H1 (cell line): ENCODE results near the gene NELFA. TPM values are rescaled to one million over a fixed set of nuclear protein-coding genes. Genes with fewer than 3 reads are reported as not detected.

Experiments used
- CTCF ChIA-PET: fragments of 300-600 bp; sonication (Branson Sonifier 250); formaldehyde crosslinking; loops from one replicate; lab custom pipeline; 2021; ENCODE audit not compliant: partially characterized antibody; lab: Charles Lee
- POLR2A ChIA-PET: fragments of 300-600 bp; sonication (Branson Sonifier 250); formaldehyde crosslinking; loops from one replicate; lab custom pipeline; 2021; ENCODE audit warnings: inconsistent platforms; ENCODE audit not compliant: partially characterized antibody; lab: Charles Lee
- DNase-seq, 2 experiments: peaks; one replicate each; pipeline versions ENCODE4 v3.0.0 to v3.0.0-alpha.2; 2010 to 2022; ENCODE audit warnings: low spot score in 2 of 2, low read depth in 1 of 2, mixed read lengths in 1 of 2
- FAIRE-seq: peaks from 2 replicates; lab custom pipeline; 2011; peaks lifted over from hg19 to GRCh38; lab: Jason Lieb, UNC
- H2AFZ ChIP-seq: 2 replicates; pipeline ENCODE4 v1.8.1; 2012; ENCODE audit warnings: low read length, inconsistent platforms
- H2AK5ac ChIP-seq: 2 replicates; pipeline ENCODE4 v1.6.1; 2013; ENCODE audit warnings: low read depth, low read length
- H2BK120ac ChIP-seq: replicated peaks from 2 replicates; pipeline ENCODE3; 2013; ENCODE audit warnings: low read depth, low read length, inconsistent platforms
- H2BK12ac ChIP-seq: 2 replicates; pipeline ENCODE4 v1.6.1; 2013; ENCODE audit warnings: low read depth, low read length
- H2BK15ac ChIP-seq: 2 replicates; pipeline ENCODE4 v1.6.1; 2013; ENCODE audit warnings: low read length
- H2BK20ac ChIP-seq: 2 replicates; pipeline ENCODE4 v1.6.1; 2013; ENCODE audit warnings: low read length
- H2BK5ac ChIP-seq: 2 replicates; pipeline ENCODE4 v1.6.1; 2013; ENCODE audit warnings: low read depth, low read length
- H3K14ac ChIP-seq: 2 replicates; pipeline ENCODE4 v1.6.1; 2013; ENCODE audit warnings: inconsistent platforms; ENCODE audit not compliant: insufficient read length
- H3K18ac ChIP-seq: 2 replicates; pipeline ENCODE4 v1.6.1; 2013; ENCODE audit warnings: low read length; ENCODE audit errors: extremely low read depth
- H3K23ac ChIP-seq: 2 replicates; pipeline ENCODE4 v1.6.1; 2013; ENCODE audit warnings: inconsistent platforms; ENCODE audit not compliant: insufficient read length
- H3K23me2 ChIP-seq: 2 replicates; pipeline ENCODE4 v1.6.1; 2013; ENCODE audit warnings: low read depth, low read length
- H3K27ac ChIP-seq: 2 replicates; pipeline ENCODE4 v1.6.1; 2011; ENCODE audit warnings: low read depth, low read length, inconsistent platforms
- H3K27me3 ChIP-seq, 4 experiments: replicated peaks in 1 of 4; 1 replicate in 1 of 4; 2 replicates in 3 of 4; pipeline versions ENCODE4 v1.6.1 to v1.8.1; 2011 to 2013; ENCODE audit warnings: low read length in 3 of 4, mild to moderate bottlenecking in 3 of 4, inconsistent platforms in 2 of 4, mixed read lengths in 2 of 4, moderate library complexity in 1 of 4; ENCODE audit not compliant: control insufficient read depth in 3 of 4, insufficient read depth in 3 of 4; ENCODE audit errors: extremely low read depth in 1 of 4
- H3K36me3 ChIP-seq, 4 experiments: 2 replicates each; pipeline versions ENCODE4 v1.6.1 to v1.8.1; 2011 to 2013; ENCODE audit warnings: mild to moderate bottlenecking in 4 of 4, low read length in 3 of 4, moderate library complexity in 2 of 4, control low read depth in 1 of 4, inconsistent platforms in 1 of 4; ENCODE audit not compliant: insufficient read depth in 4 of 4, control insufficient read depth in 2 of 4
- H3K4ac ChIP-seq: replicated peaks from 2 replicates; pipeline ENCODE3; 2013; ENCODE audit warnings: low read length, low read depth, mixed read lengths, inconsistent platforms; ENCODE audit not compliant: insufficient read length
- H3K4me1 ChIP-seq, 4 experiments: replicated peaks in 1 of 4; 1 replicate in 1 of 4; 2 replicates in 3 of 4; pipeline versions ENCODE4 v1.6.1 to v1.8.1; 2011 to 2013; ENCODE audit warnings: low read length in 3 of 4, inconsistent platforms in 2 of 4, mixed read lengths in 1 of 4; ENCODE audit not compliant: insufficient read depth in 4 of 4, control insufficient read depth in 3 of 4
- H3K4me2 ChIP-seq, 2 experiments: 2 replicates each; pipeline versions ENCODE4 v1.6.1 to v1.8.1; 2011 to 2013; ENCODE audit warnings: low read depth in 2 of 2, low read length in 2 of 2, control low read depth in 1 of 2, inconsistent platforms in 1 of 2, mild to moderate bottlenecking in 1 of 2; ENCODE audit not compliant: insufficient read depth in 1 of 2
- H3K4me3 ChIP-seq, 4 experiments: fragments of 200-600, 300-600 bp in 1 of 4; sonication (generic), shearing (Covaris generic), sonication (Bioruptor Twin) in 1 of 4; 2 replicates each; pipeline versions ENCODE4 v1.5.1 to v1.8.1; 2011 to 2016; ENCODE audit warnings: low read length in 4 of 4, low read depth in 3 of 4, control low read depth in 2 of 4, inconsistent platforms in 2 of 4, mild to moderate bottlenecking in 2 of 4, mixed read lengths in 1 of 4, moderate library complexity in 1 of 4; ENCODE audit not compliant: insufficient read depth in 2 of 4; ENCODE audit errors: extremely low read depth in 1 of 4
- H3K56ac ChIP-seq: replicated peaks from 2 replicates; pipeline ENCODE3; 2013; ENCODE audit warnings: low read depth, mild to moderate bottlenecking, mixed read lengths, low read length, inconsistent platforms; ENCODE audit not compliant: insufficient read length
- H3K79me1 ChIP-seq: 2 replicates; pipeline ENCODE4 v1.6.1; 2013; ENCODE audit warnings: low read depth, low read length, control low read depth
- H3K79me2 ChIP-seq, 2 experiments: 2 replicates each; pipeline versions ENCODE4 v1.6.1 to v1.8.1; 2012 to 2013; ENCODE audit warnings: low read length in 2 of 2, mild to moderate bottlenecking in 2 of 2, inconsistent platforms in 1 of 2; ENCODE audit not compliant: insufficient read depth in 2 of 2, control insufficient read depth in 1 of 2
- H3K9ac ChIP-seq, 4 experiments: replicated peaks in 1 of 4; 1 replicate in 1 of 4; 2 replicates in 3 of 4; pipeline versions ENCODE4 v1.6.1 to v1.8.1; 2011 to 2013; ENCODE audit warnings: low read depth in 3 of 4, low read length in 3 of 4, control low read depth in 2 of 4, mild to moderate bottlenecking in 2 of 4, moderate library complexity in 2 of 4, inconsistent platforms in 1 of 4; ENCODE audit errors: extremely low read depth in 1 of 4
- H3K9me3 ChIP-seq, 2 experiments: 2 replicates each; pipeline versions ENCODE4 v1.6.1 to v1.8.1; 2012 to 2013; ENCODE audit warnings: mild to moderate bottlenecking in 2 of 2, moderate library complexity in 2 of 2, control low read depth in 1 of 2, inconsistent platforms in 1 of 2, low read depth in 1 of 2, low read length in 1 of 2, mixed read lengths in 1 of 2; ENCODE audit not compliant: insufficient read depth in 2 of 2
- H4K20me1 ChIP-seq, 2 experiments: replicated peaks in 1 of 2; 2 replicates each; pipeline versions ENCODE3 to v1.8.1; 2011 to 2013; ENCODE audit warnings: inconsistent platforms in 2 of 2, low read length in 2 of 2, mild to moderate bottlenecking in 1 of 2; ENCODE audit not compliant: insufficient read depth in 2 of 2, control insufficient read depth in 1 of 2
- H4K5ac ChIP-seq: 2 replicates; pipeline ENCODE4 v1.6.1; 2013; ENCODE audit warnings: low read length, low read depth, mixed read lengths, inconsistent platforms; ENCODE audit not compliant: insufficient read length
- H4K8ac ChIP-seq: 2 replicates; pipeline ENCODE4 v1.8.0; 2013; ENCODE audit warnings: mild to moderate bottlenecking, moderate library complexity, low read length, inconsistent platforms; ENCODE audit not compliant: insufficient read depth; ENCODE audit errors: extremely low read depth
- H4K91ac ChIP-seq: replicated peaks from 2 replicates; pipeline ENCODE3; 2013; ENCODE audit warnings: low read length, mixed read lengths, inconsistent platforms; ENCODE audit not compliant: insufficient read length
- ASH2L ChIP-seq: fragments of 200-600, 300-600 bp; sonication (generic); IDR thresholded peaks from one replicate; pipeline ENCODE4 v1.7.1; 2017; ENCODE audit warnings: low read length
- EP300 ChIP-seq, 2 experiments: IDR thresholded peaks; 1 replicate in 1 of 2; 2 replicates in 1 of 2; pipeline ENCODE4 v1.6.1; 2011 to 2012; ENCODE audit warnings: low read depth in 2 of 2, low read length in 2 of 2, mild to moderate bottlenecking in 2 of 2, borderline replicate concordance in 1 of 2, inconsistent platforms in 1 of 2, moderate library complexity in 1 of 2
- NANOG ChIP-seq: IDR thresholded peaks from 2 replicates; pipeline ENCODE4 v1.6.1; 2011; ENCODE audit warnings: low read length, low read depth, mild to moderate bottlenecking, inconsistent platforms; ENCODE audit not compliant: insufficient read depth, poor library complexity, severe bottlenecking
- SIRT6 ChIP-seq: IDR thresholded peaks from one replicate; pipeline ENCODE4 v1.7.1; 2012; ENCODE audit warnings: low read length, inconsistent platforms
- SP1 ChIP-seq: IDR thresholded peaks from 2 replicates; pipeline ENCODE4 v1.6.1; 2011; ENCODE audit warnings: low read depth, low read length
- WGBS, 2 experiments: shearing (Covaris generic) in 1 of 2; methylation state at CpG; one replicate each; pipeline versions ENCODE4 v1.1.6 to v1.1.7; 2013 to 2015; ENCODE audit warnings: low lambda C conversion rate in 2 of 2, mixed read lengths in 2 of 2, inconsistent platforms in 1 of 2, low coverage in 1 of 2, missing lambda C conversion rate in 1 of 2; ENCODE audit not compliant: insufficient replicate concordance in 2 of 2, insufficient coverage in 1 of 2, insufficient read length in 1 of 2; ENCODE audit errors: extremely low coverage in 1 of 2, missing lambda C conversion rate in 1 of 2; 5-methylcytosine and 5-hydroxymethylcytosine counted together
- polyA plus RNA-seq, 7 experiments: library from polyadenylated mRNA; depleted of rRNA in 3 of 7; stranded (reverse) in 5 of 7; unstranded in 2 of 7; fragments of >200 nt in 5 of 7; fragments of 200-250 nt in 2 of 7; gene quantifications; 1 replicate in 5 of 7; 2 replicates in 1 of 7; 4 replicates in 1 of 7; pipeline versions ENCODE4 v1.2.1 to v1.2.3, GENCODE V29; 2011 to 2013; ENCODE audit warnings: missing spikeins in 2 of 7, mixed read lengths in 2 of 7
- total RNA-seq: library from RNA; stranded (reverse); fragmentation: NEBNext Ultra II Directional; extraction: Animal tissue kit (Norgen Biotek cat#: 25700); gene quantifications from 2 replicates; pipeline ENCODE4 v1.2.1, GENCODE V29; 2021

NELFA gene
- total and polyA plus RNA-seq, 2 of the 8 experiments (the other 6 are each of a cell fraction or from before 2014, with no cell fraction given): 41.8 to 57.5 TPM

GRCh38 chr4:1974840-1975239 lies 33.9 kb downstream of the NELFA start:
- DNase-seq (no peak), FAIRE-seq (no peak)
- H3K18ac ChIP-seq: no peak overlapping the region
- no peak overlapping the region for H2BK15ac ChIP-seq
- H3K4me1 ChIP-seq: no peaks in the 10 kb centered on the region
- no peak overlapping the region for H3K14ac ChIP-seq
- no peak overlapping the region for H2AFZ ChIP-seq
- H3K23me2 ChIP-seq: no peaks in the 10 kb centered on the region
- H3K56ac ChIP-seq: no peak overlapping the region
- no peak overlapping the region for H2BK20ac ChIP-seq
- H3K79me2 ChIP-seq: no peaks in the 10 kb centered on the region
- no peak overlapping the region for H2BK5ac ChIP-seq
- no peak overlapping the region for H3K4me3 ChIP-seq
- H4K5ac ChIP-seq: no peak overlapping the region
- no peak overlapping the region for H3K4me2 ChIP-seq
- no peak overlapping the region for H4K91ac ChIP-seq
- H3K23ac ChIP-seq: no peak overlapping the region
- ChIA-PET CTCF (interaction anchor here (0.8 kb wide), 1 partner anchor 61 kb away, joined by 7 read pairs; no protein-coding TSS in a partner anchor), POLR2A (no interaction called here)
- H3K79me1 ChIP-seq: peaks cover 2% of the 10 kb centered on the region; the same call in 1 of the 2 replicates
- H3K4ac ChIP-seq: no peak overlapping the region
- H3K27me3 ChIP-seq: no peaks in the 10 kb centered on the region
- TF ChIP-seq SP1 (no peak), SIRT6 (no peak), EP300 (IDR thresholded peaks at IDR 0.05; ENCODE audit: borderline replicate concordance in 1 of 2, low read depth in 2 of 2, low read length in 2 of 2) (no peak), NANOG (no peak), ASH2L (no peak)
- 84% methylated on average over 8 of the region's 8 CpGs; no CpG with 5 or more reads in 1 of the 2 experiments for WGBS, 2 experiments
- H3K36me3 ChIP-seq: peaks cover 12 to 57% (median 45%) of the 10 kb centered on the region in 4 experiments; a peak in 7 of 8 replicates
- H3K9ac ChIP-seq: no peak overlapping the region
- no peaks in the 10 kb centered on the region for H3K9me3 ChIP-seq
- no peak overlapping the region for H2BK120ac ChIP-seq
- no peak overlapping the region for H4K8ac ChIP-seq
- no peak overlapping the region for H3K27ac ChIP-seq
- peaks cover 2 to 16% of the 10 kb centered on the region in 2 experiments for H4K20me1 ChIP-seq
- H2AK5ac ChIP-seq: no peak overlapping the region
- no peak overlapping the region for H2BK12ac ChIP-seq
